DND-41 (cell line): ENCODE measurements around the gene DOK4.

Experiments used
- CTCF ChIP-seq: IDR thresholded peaks from 2 replicates; pipeline ENCODE4 v1.5.1; 2012; ENCODE audit warnings: borderline replicate concordance, low read length, moderate library complexity, mild to moderate bottlenecking; ENCODE audit not compliant: poor library complexity, severe bottlenecking; ENCODE audit errors: extremely low read depth
- EZH2 ChIP-seq: IDR thresholded peaks from 3 replicates; pipeline ENCODE4 v1.6.1; 2012; ENCODE audit warnings: borderline replicate concordance, low read depth, mild to moderate bottlenecking, moderate library complexity, low read length, inconsistent platforms; ENCODE audit not compliant: severe bottlenecking

DNA sequence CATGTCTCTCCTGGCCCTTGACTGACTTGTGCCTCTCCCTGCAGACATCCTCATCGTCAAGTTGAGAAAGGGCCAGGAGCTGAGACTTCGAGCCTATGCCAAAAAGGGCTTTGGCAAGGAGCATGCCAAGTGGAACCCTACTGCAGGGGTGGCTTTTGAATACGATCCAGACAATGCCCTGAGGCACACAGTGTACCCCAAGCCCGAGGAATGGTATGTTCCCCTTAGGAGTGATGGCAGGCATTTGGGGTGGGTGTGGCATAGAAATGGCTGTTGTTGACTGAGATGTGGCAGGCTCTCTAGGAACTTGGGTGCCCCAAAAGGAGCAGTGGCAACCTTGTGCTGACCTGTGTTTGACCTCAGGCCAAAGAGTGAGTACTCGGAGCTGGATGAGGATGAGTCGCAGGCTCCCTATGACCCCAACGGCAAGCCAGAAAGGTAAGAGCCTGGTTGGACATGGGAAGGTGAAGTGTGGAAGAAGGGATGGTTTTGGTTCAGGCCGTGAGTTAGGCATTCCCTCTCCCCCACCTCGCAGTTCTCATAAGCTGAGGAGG, 16.3 kb downstream of the DOK4 start:
- TF ChIP-seq CTCF (no peak), EZH2 (no peak)
